Thyroid gland (tissue), 4 donors: Measurements from ENCODE around the gene DMD.

Experiments used
- CTCF ChIP-seq, 6 experiments: fragments of 200-600 bp in 3 of 6; fragments of 450-650 bp in 3 of 6; sonication (generic) in 3 of 6; IDR thresholded peaks; one replicate each; pipeline ENCODE4 v1.5.1; 2016 to 2019; ENCODE audit warnings: antibody characterized with exemption in 6 of 6, mild to moderate bottlenecking in 2 of 6, inconsistent platforms in 1 of 6, moderate library complexity in 1 of 6
- POLR2A ChIP-seq, 2 donors: fragments of 450-650 bp; IDR thresholded peaks; one replicate each; pipeline ENCODE4 v1.6.1; 2017; ENCODE audit warnings: antibody characterized with exemption in 2 of 2, mild to moderate bottlenecking in 2 of 2, moderate library complexity in 1 of 2

- TF ChIP-seq CTCF (IDR thresholded peaks at IDR 0.05): no peak
- no peak for TF ChIP-seq POLR2A (IDR thresholded peaks at IDR 0.05)
Observed at GRCh38 chrX:31796624-31797023, 1414.7 kb downstream of the DMD start.
